SU-DHL-6 (cell line): ENCODE measurements around the gene SRRM3.

ENCODE experiments used
- H2AFZ ChIP-seq: fragments of 200-600 bp; sonication (generic); 2 replicates; pipeline ENCODE4 v1.6.1; 2014; ENCODE audit warnings: low read depth, mild to moderate bottlenecking, moderate library complexity, mixed read lengths, antibody characterized with exemption, low read length; ENCODE audit not compliant: severe bottlenecking
- H3F3A ChIP-seq: fragments of 200-600 bp; shearing (Covaris generic); 2 replicates; pipeline ENCODE4 v1.6.0; 2016; ENCODE audit warnings: antibody characterized with exemption, mild to moderate bottlenecking; ENCODE audit not compliant: insufficient read depth
- H3K27ac ChIP-seq: fragments of 200-600 bp; sonication (generic); 2 replicates; pipeline ENCODE4 v1.5.1; 2016; ENCODE audit warnings: low read depth, mild to moderate bottlenecking, low read length, moderate library complexity, mixed read lengths
- H3K27me3 ChIP-seq: fragments of 200-600 bp; sonication (generic), shearing (Covaris generic); 2 replicates; pipeline ENCODE4 v1.6.0; 2014; ENCODE audit warnings: mild to moderate bottlenecking, low read length
- H3K36me3 ChIP-seq: fragments of 200-600 bp; sonication (generic); 2 replicates; pipeline ENCODE4 v1.6.1; 2014; ENCODE audit warnings: mild to moderate bottlenecking, low read length, mixed read lengths
- H3K4me2 ChIP-seq: fragments of 300-600, 200-600 bp; shearing (Covaris generic), sonication (generic); 2 replicates; pipeline ENCODE4 v1.6.0; 2014; ENCODE audit warnings: low read length, low read depth, mild to moderate bottlenecking; ENCODE audit not compliant: poor library complexity, severe bottlenecking
- H3K4me3 ChIP-seq: fragments of 200-600 bp; sonication (generic); 2 replicates; pipeline ENCODE4 v1.5.1; 2014; ENCODE audit warnings: antibody characterized with exemption, low read length, mild to moderate bottlenecking, mixed read lengths; ENCODE audit not compliant: insufficient read depth, poor library complexity, severe bottlenecking
- H3K79me2 ChIP-seq: fragments of 200-600 bp; sonication (generic); 2 replicates; pipeline ENCODE4 v1.6.1; 2014; ENCODE audit warnings: mild to moderate bottlenecking, low read length, moderate library complexity; ENCODE audit not compliant: insufficient read depth
- H3K9ac ChIP-seq: fragments of 200-600 bp; sonication (generic); 2 replicates; pipeline ENCODE4 v1.7.0; 2014; ENCODE audit warnings: mild to moderate bottlenecking, low read length
- H3K9me2 ChIP-seq: fragments of 200-600 bp; sonication (generic); replicated peaks from 2 replicates; pipeline ENCODE4 v1.6.1; 2014; ENCODE audit warnings: low read length; ENCODE audit not compliant: insufficient read depth
- H3K9me3 ChIP-seq: fragments of 200-600 bp; sonication (generic); 2 replicates; pipeline ENCODE4 v1.6.1; 2014; ENCODE audit warnings: low read length, mixed read lengths; ENCODE audit not compliant: insufficient read depth
- H4K20me1 ChIP-seq: fragments of 200-600 bp; sonication (generic); 2 replicates; pipeline ENCODE4 v1.6.1; 2014; ENCODE audit warnings: low read depth, mild to moderate bottlenecking, antibody characterized with exemption, low read length, moderate library complexity, mixed read lengths
- CTCF ChIP-seq: fragments of 200-600 bp; sonication (generic); IDR thresholded peaks from one replicate; pipeline ENCODE4 v1.5.1; 2017; ENCODE audit warnings: antibody characterized with exemption, mild to moderate bottlenecking, low read length, moderate library complexity; ENCODE audit not compliant: insufficient read depth, poor library complexity, severe bottlenecking
- EZH2phosphoT487 ChIP-seq: fragments of 200-600 bp; sonication (generic), shearing (Covaris generic); conservative IDR thresholded peaks from 2 replicates; pipeline ENCODE4 v1.6.1; 2018; ENCODE audit warnings: mild to moderate bottlenecking, antibody characterized with exemption, low read length, moderate library complexity, mixed read lengths

Gene SRRM3

GRCh38 chr7:76261329-76261728 is 59.6 kb downstream of the SRRM3 start:
- Histone ChIP-seq H3K9me2 (no peaks in the 10 kb centered on the region), H3K27ac (no peak overlapping the region), H3K79me2 (no peaks in the 10 kb centered on the region), H3F3A (no peaks in the 10 kb centered on the region), H3K36me3 (no peaks in the 10 kb centered on the region), H3K9ac (no peak overlapping the region), H2AFZ (no peak overlapping the region), H3K9me3 (no peaks in the 10 kb centered on the region), H3K4me2 (no peak overlapping the region), H3K4me3 (no peak overlapping the region), H3K27me3 (no peaks in the 10 kb centered on the region), H4K20me1 (no peaks in the 10 kb centered on the region)
- TF ChIP-seq EZH2phosphoT487 (no peak), CTCF (no peak)

GRCh38 chr7:76261931-76262330 is 60.2 kb downstream of the SRRM3 start:
- H2AFZ ChIP-seq = no peak overlapping the region
- H3K79me2 ChIP-seq = no peaks in the 10 kb centered on the region
- no peaks in the 10 kb centered on the region for H3K9me2 ChIP-seq
- H3K27ac ChIP-seq = no peak overlapping the region
- H3K9me3 ChIP-seq = no peaks in the 10 kb centered on the region
- no peak for TF ChIP-seq EZH2phosphoT487
- no peak for TF ChIP-seq CTCF
- no peaks in the 10 kb centered on the region for H3F3A ChIP-seq
- no peak overlapping the region for H3K4me2 ChIP-seq
- no peak overlapping the region for H3K4me3 ChIP-seq
- no peaks in the 10 kb centered on the region for H3K27me3 ChIP-seq
- no peak overlapping the region for H3K9ac ChIP-seq
- no peaks in the 10 kb centered on the region for H3K36me3 ChIP-seq
- H4K20me1 ChIP-seq = no peaks in the 10 kb centered on the region

GRCh38 chr7:76262683-76263402 is 61.1 kb downstream of the SRRM3 start:
- H4K20me1 ChIP-seq = no peaks in the 10 kb centered on the region
- no peak overlapping the region for H3K4me3 ChIP-seq
- H3K27ac ChIP-seq = no peak overlapping the region
- H3K36me3 ChIP-seq = no peaks in the 10 kb centered on the region
- no peaks in the 10 kb centered on the region for H3K9me2 ChIP-seq
- H3K27me3 ChIP-seq = no peaks in the 10 kb centered on the region
- H3K4me2 ChIP-seq = no peak overlapping the region
- H3K9ac ChIP-seq = no peak overlapping the region
- TF ChIP-seq EZH2phosphoT487 (no peak), CTCF (peak; percentile 92)
- no peak overlapping the region for H2AFZ ChIP-seq
- H3K9me3 ChIP-seq = no peaks in the 10 kb centered on the region
- no peaks in the 10 kb centered on the region for H3F3A ChIP-seq
- H3K79me2 ChIP-seq = no peaks in the 10 kb centered on the region
